Glutamatergic neuron (in vitro differentiated cells): Measurements from ENCODE around the gene ACAT2. TPM values are rescaled to one million over a fixed set of nuclear protein-coding genes. Genes with fewer than 3 reads are reported as not detected.

ENCODE experiments used
- DNase-seq: peaks from one replicate; pipeline ENCODE4 v3.0.0; 2022
- H3K27ac Mint-ChIP-seq: one replicate; pipeline ENCODE4 v1.8.0; 2020; ENCODE audit warnings: mild to moderate bottlenecking, mixed read lengths, inconsistent platforms; ENCODE audit not compliant: unreplicated experiment
- H3K27me3 Mint-ChIP-seq: one replicate; pipeline ENCODE4 v1.8.0; 2020; ENCODE audit warnings: mild to moderate bottlenecking, moderate library complexity, mixed read lengths, inconsistent platforms; ENCODE audit not compliant: unreplicated experiment
- H3K36me3 Mint-ChIP-seq: one replicate; pipeline ENCODE4 v1.8.0; 2020; ENCODE audit warnings: mild to moderate bottlenecking, mixed read lengths, inconsistent platforms; ENCODE audit not compliant: unreplicated experiment
- H3K4me1 Mint-ChIP-seq: one replicate; pipeline ENCODE4 v1.8.0; 2020; ENCODE audit warnings: mild to moderate bottlenecking, low read depth, mixed read lengths, inconsistent platforms; ENCODE audit not compliant: unreplicated experiment
- H3K4me3 Mint-ChIP-seq: one replicate; pipeline ENCODE4 v1.8.0; 2020; ENCODE audit warnings: mild to moderate bottlenecking, mixed read lengths, inconsistent platforms; ENCODE audit not compliant: unreplicated experiment
- H3K9me3 Mint-ChIP-seq: one replicate; pipeline ENCODE4 v1.8.0; 2020; ENCODE audit warnings: mild to moderate bottlenecking, moderate library complexity, mixed read lengths, inconsistent platforms; ENCODE audit not compliant: unreplicated experiment
- CTCF ChIP-seq: fragments of 200-600 bp; sonication (generic); IDR thresholded peaks from one replicate; pipeline ENCODE4 v1.5.0; 2021; ENCODE audit not compliant: partially characterized antibody, unreplicated experiment
- total RNA-seq: library from RNA; stranded (reverse); fragmentation: NEBNext Ultra II Directional; extraction: Animal tissue kit (Norgen Biotek cat#: 25700); gene quantifications from one replicate; pipeline ENCODE4 v1.2.1, GENCODE V29; 2021; ENCODE audit not compliant: unreplicated experiment

ACAT2 gene
- total RNA-seq, 1 donor from 2014 or later, result 228 TPM

- DNase-seq, result no peak
- Mint-ChIP-seq H3K36me3 (no peaks in the 10 kb centered on the region), H3K9me3 (no peaks in the 10 kb centered on the region), H3K4me1 (no peaks in the 10 kb centered on the region), H3K4me3 (no peak overlapping the region), H3K27ac (no peak overlapping the region), H3K27me3 (no peaks in the 10 kb centered on the region)
- TF ChIP-seq CTCF, result no peak
Measured at GRCh38 chr6:159804504-159804903, 42.7 kb downstream of the ACAT2 start.

- H3K9me3 Mint-ChIP-seq, result no peaks in the 10 kb centered on the region
- no peaks in the 10 kb centered on the region for H3K36me3 Mint-ChIP-seq
- no peak for TF ChIP-seq CTCF
- no peak overlapping the region for H3K4me3 Mint-ChIP-seq
- H3K27me3 Mint-ChIP-seq, result no peaks in the 10 kb centered on the region
- H3K4me1 Mint-ChIP-seq, result no peaks in the 10 kb centered on the region
- no peak overlapping the region for H3K27ac Mint-ChIP-seq
- no peak for DNase-seq
Measured at GRCh38 chr6:159805440-159806020, 43.7 kb downstream of the ACAT2 start.

GRCh38 chr6:159806021-159806458 lies 44.2 kb downstream of the ACAT2 start:
- no peak for DNase-seq
- no peaks in the 10 kb centered on the region for H3K36me3 Mint-ChIP-seq
- no peaks in the 10 kb centered on the region for H3K4me1 Mint-ChIP-seq
- H3K4me3 Mint-ChIP-seq, result no peak overlapping the region
- H3K27me3 Mint-ChIP-seq, result no peaks in the 10 kb centered on the region
- H3K9me3 Mint-ChIP-seq, result no peaks in the 10 kb centered on the region
- H3K27ac Mint-ChIP-seq, result no peak overlapping the region
- TF ChIP-seq CTCF, result no peak

GRCh38 chr6:159807150-159807858 lies 45.5 kb downstream of the ACAT2 start:
- Mint-ChIP-seq H3K36me3 (no peaks in the 10 kb centered on the region), H3K9me3 (no peaks in the 10 kb centered on the region), H3K4me1 (no peaks in the 10 kb centered on the region), H3K4me3 (no peak overlapping the region), H3K27ac (no peak overlapping the region), H3K27me3 (no peaks in the 10 kb centered on the region)
- no peak for TF ChIP-seq CTCF
- DNase-seq, result no peak

GRCh38 chr6:159808647-159809046 lies 46.8 kb downstream of the ACAT2 start:
- no peaks in the 10 kb centered on the region for H3K4me1 Mint-ChIP-seq
- H3K36me3 Mint-ChIP-seq, result no peaks in the 10 kb centered on the region
- TF ChIP-seq CTCF, result no peak
- DNase-seq, result no peak
- H3K4me3 Mint-ChIP-seq, result no peak overlapping the region
- H3K27me3 Mint-ChIP-seq, result no peaks in the 10 kb centered on the region
- H3K9me3 Mint-ChIP-seq, result no peaks in the 10 kb centered on the region
- no peak overlapping the region for H3K27ac Mint-ChIP-seq
